Thyroid gland (tissue), 4 donors: ENCODE measurements around the gene FRG2B.

Experiments
- POLR2A ChIP-seq, 2 donors: fragments of 450-650 bp; IDR thresholded peaks; one replicate each; pipeline ENCODE4 v1.6.1; 2017; ENCODE audit warnings: antibody characterized with exemption in 2 of 2, mild to moderate bottlenecking in 2 of 2, moderate library complexity in 1 of 2
- TF ChIP-seq, protein P1 (sequence below), 6 experiments: fragments of 200-600 bp in 3 of 6; fragments of 450-650 bp in 3 of 6; sonication (generic) in 3 of 6; IDR thresholded peaks; one replicate each; pipeline ENCODE4 v1.5.1; 2016 to 2019; ENCODE audit warnings: antibody characterized with exemption in 6 of 6, mild to moderate bottlenecking in 2 of 6, inconsistent platforms in 1 of 6, moderate library complexity in 1 of 6

- TF ChIP-seq POLR2A (IDR thresholded peaks at IDR 0.05), result no peak
- TF ChIP-seq, protein P1, sequence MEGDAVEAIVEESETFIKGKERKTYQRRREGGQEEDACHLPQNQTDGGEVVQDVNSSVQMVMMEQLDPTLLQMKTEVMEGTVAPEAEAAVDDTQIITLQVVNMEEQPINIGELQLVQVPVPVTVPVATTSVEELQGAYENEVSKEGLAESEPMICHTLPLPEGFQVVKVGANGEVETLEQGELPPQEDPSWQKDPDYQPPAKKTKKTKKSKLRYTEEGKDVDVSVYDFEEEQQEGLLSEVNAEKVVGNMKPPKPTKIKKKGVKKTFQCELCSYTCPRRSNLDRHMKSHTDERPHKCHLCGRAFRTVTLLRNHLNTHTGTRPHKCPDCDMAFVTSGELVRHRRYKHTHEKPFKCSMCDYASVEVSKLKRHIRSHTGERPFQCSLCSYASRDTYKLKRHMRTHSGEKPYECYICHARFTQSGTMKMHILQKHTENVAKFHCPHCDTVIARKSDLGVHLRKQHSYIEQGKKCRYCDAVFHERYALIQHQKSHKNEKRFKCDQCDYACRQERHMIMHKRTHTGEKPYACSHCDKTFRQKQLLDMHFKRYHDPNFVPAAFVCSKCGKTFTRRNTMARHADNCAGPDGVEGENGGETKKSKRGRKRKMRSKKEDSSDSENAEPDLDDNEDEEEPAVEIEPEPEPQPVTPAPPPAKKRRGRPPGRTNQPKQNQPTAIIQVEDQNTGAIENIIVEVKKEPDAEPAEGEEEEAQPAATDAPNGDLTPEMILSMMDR (IDR thresholded peaks at IDR 0.05), result no peak
Observed at GRCh38 chr10:133590970-133591359, 35.6 kb downstream of the FRG2B start.
